Suprapubic skin (tissue), 4 donors: ENCODE measurements around the gene DPYSL5.

Experiments
- CTCF ChIP-seq, 2 donors: fragments of 200-600 bp in 1 of 2; fragments of 450-650 bp in 1 of 2; sonication (generic) in 1 of 2; IDR thresholded peaks; one replicate each; pipeline ENCODE4 v1.5.1; 2016 to 2019; ENCODE audit warnings: antibody characterized with exemption in 2 of 2, mild to moderate bottlenecking in 1 of 2, moderate library complexity in 1 of 2
- EP300 ChIP-seq: sonication (generic); formaldehyde crosslinking; IDR thresholded peaks from one replicate; pipeline ENCODE4 v1.6.1; 2017; ENCODE audit warnings: antibody characterized with exemption
- POLR2A ChIP-seq, 2 donors: fragments of 450-650 bp; IDR thresholded peaks; one replicate each; pipeline ENCODE4 v1.6.1; 2017; ENCODE audit warnings: antibody characterized with exemption in 2 of 2, mild to moderate bottlenecking in 2 of 2, moderate library complexity in 2 of 2
- POLR2AphosphoS5 ChIP-seq, 3 donors: sonication (generic); formaldehyde crosslinking; IDR thresholded peaks; one replicate each; pipeline ENCODE4 v1.6.1; 2017; ENCODE audit warnings: antibody characterized with exemption in 3 of 3

DNA sequence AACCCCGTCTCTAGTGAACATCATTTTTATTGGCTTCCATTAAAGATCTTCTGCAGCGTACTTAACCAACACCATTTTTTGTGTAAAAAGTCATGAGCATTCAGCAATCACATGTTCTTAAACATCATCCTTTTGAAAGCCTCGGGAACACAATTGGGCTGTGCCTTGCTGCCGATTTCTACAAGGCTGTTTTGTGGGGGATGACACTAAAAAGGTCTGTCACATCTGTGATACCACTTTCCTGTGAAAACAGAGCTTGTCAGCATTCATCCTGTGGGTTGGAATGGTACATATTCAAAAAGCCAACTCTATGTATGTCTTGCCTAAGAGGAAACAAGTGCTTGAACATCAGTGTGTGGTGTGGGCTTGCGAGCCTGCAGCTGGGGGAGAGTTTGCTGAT is 73.4 kb downstream of the DPYSL5 start:
- no peak for TF ChIP-seq CTCF (IDR thresholded peaks at IDR 0.05)
- TF ChIP-seq EP300: no peak
- TF ChIP-seq POLR2A (IDR thresholded peaks at IDR 0.05): no peak
- TF ChIP-seq POLR2AphosphoS5 (IDR thresholded peaks at IDR 0.05): no peak
